GM12878 (cell line): ENCODE measurements around the gene LDB2. TPM values are rescaled to one million over a fixed set of nuclear protein-coding genes. Genes with fewer than 3 reads are reported as not detected.

Experiments
- ATAC-seq: fragments of 200-7000 bp; cut with Tn5 transposase; 3 replicates; pipeline ENCODE4 v1.9.1; 2020; ENCODE audit warnings: mild to moderate bottlenecking, moderate library complexity
- BruUV-seq: library from RNA; stranded (reverse); fragments of 400-500 nt; replicated peaks from 2 replicates; lab custom pipeline; 2021; lab: Mats Ljungman, UMichigan
- CTCF ChIA-PET: fragments of 300-600 bp; sonication (Branson Sonifier 250); formaldehyde crosslinking; extraction: SDS; loops from one replicate; lab custom pipeline; 2021; ENCODE audit warnings: inconsistent platforms; lab: Yijun Ruan, JAX
- POLR2A ChIA-PET: fragments of 350-600 bp; formaldehyde crosslinking; extraction: SDS; loops from one replicate; lab custom pipeline; 2021; ENCODE audit warnings: inconsistent platforms; lab: Charles Lee
- RAD21 ChIA-PET: fragments of 300-600 bp; sonication (Branson Sonifier 250); formaldehyde crosslinking; loops from one replicate; lab custom pipeline; 2023; ENCODE audit warnings: antibody characterized with exemption; ENCODE audit not compliant: unreplicated experiment; lab: Charles Lee
- SMC1A ChIA-PET: fragments of 300-600 bp; sonication (Branson Sonifier 250); formaldehyde crosslinking; loops from one replicate; lab custom pipeline; 2023; ENCODE audit not compliant: unreplicated experiment, uncharacterized antibody; lab: Charles Lee
- DNase-seq: peaks from one replicate; pipeline ENCODE4 v3.0.0-alpha.2; 2011; ENCODE audit warnings: low read depth, low spot score
- FAIRE-seq: peaks from 3 replicates; lab custom pipeline; 2011; peaks lifted over from hg19 to GRCh38; lab: Jason Lieb, UNC
- H2AFZ ChIP-seq: 2 replicates; pipeline ENCODE4 v1.6.0; 2011; ENCODE audit warnings: low read depth, low read length, control low read depth; ENCODE audit not compliant: control insufficient read depth
- H3K27ac ChIP-seq: 2 replicates; pipeline ENCODE4 v1.5.1; 2011; ENCODE audit warnings: control low read depth; ENCODE audit not compliant: control insufficient read depth, insufficient read depth
- H3K27me3 ChIP-seq, 2 experiments: replicated peaks in 1 of 2; 2 replicates each; pipeline versions ENCODE4 v1.6.0 to v1.6.1; 2011; ENCODE audit warnings: low read length in 1 of 2; ENCODE audit not compliant: control insufficient read depth in 2 of 2, insufficient read depth in 2 of 2
- H3K36me3 ChIP-seq, 2 experiments: 2 replicates each; pipeline ENCODE4 v1.5.1; 2011; ENCODE audit warnings: low read length in 1 of 2; ENCODE audit not compliant: control insufficient read depth in 2 of 2, insufficient read depth in 2 of 2
- H3K4me1 ChIP-seq: 2 replicates; pipeline ENCODE4 v1.6.1; 2011; ENCODE audit warnings: mild to moderate bottlenecking, low read length, moderate library complexity, mixed read lengths; ENCODE audit not compliant: control insufficient read depth, insufficient read depth
- H3K4me2 ChIP-seq: 2 replicates; pipeline ENCODE4 v1.6.0; 2011; ENCODE audit warnings: control low read depth; ENCODE audit not compliant: control insufficient read depth, insufficient read depth
- H3K4me3 ChIP-seq: fragments of 200-600 bp; sonication (generic); 2 replicates; pipeline ENCODE4 v1.5.1; 2016
- H3K79me2 ChIP-seq: 2 replicates; pipeline ENCODE4 v1.6.0; 2011; ENCODE audit warnings: low read length; ENCODE audit not compliant: control insufficient read depth, insufficient read depth
- H3K9ac ChIP-seq: 2 replicates; pipeline ENCODE4 v1.8.0; 2011; ENCODE audit warnings: low read length, control low read depth, mixed read lengths; ENCODE audit not compliant: control insufficient read depth, insufficient read depth
- H3K9me3 ChIP-seq: replicated peaks from 3 replicates; pipeline ENCODE4 v1.5.1; 2011; ENCODE audit warnings: mild to moderate bottlenecking, low read length; ENCODE audit not compliant: control insufficient read depth, insufficient read depth
- H4K20me1 ChIP-seq: 2 replicates; pipeline ENCODE4 v1.6.0; 2011; ENCODE audit not compliant: control insufficient read depth, insufficient read depth
- CHD1 ChIP-seq: IDR thresholded peaks from 2 replicates; pipeline ENCODE4 v1.6.1; 2012; ENCODE audit warnings: low read depth, low read length, improper control_type of control experiment
- CREM ChIP-seq: IDR thresholded peaks from 2 replicates; pipeline ENCODE4 v1.6.1; 2014; ENCODE audit warnings: antibody characterized with exemption, low read depth
- IRF5 ChIP-seq: fragments of 450-650 bp; IDR thresholded peaks from 2 replicates; pipeline ENCODE4 v1.6.1; 2017; ENCODE audit warnings: borderline replicate concordance
- MXI1 ChIP-seq: fragments of 150-350 bp; IDR thresholded peaks from 2 replicates; pipeline ENCODE4 v1.6.1; 2011; ENCODE audit warnings: low read depth, mild to moderate bottlenecking, inconsistent platforms, low read length, improper control_type of control experiment
- ZBED1 ChIP-seq: IDR thresholded peaks from 2 replicates; pipeline ENCODE4 v1.6.1; 2016; ENCODE audit warnings: borderline replicate concordance
- WGBS: methylation state at CpG from one replicate; pipeline ENCODE4 v1.1.6; 2016; ENCODE audit warnings: low lambda C conversion rate; ENCODE audit not compliant: insufficient replicate concordance, insufficient coverage; ENCODE audit errors: missing lambda C conversion rate; 5-methylcytosine and 5-hydroxymethylcytosine counted together
- in situ Hi-C: fragments of 300-500 bp; cut with MboI; formaldehyde crosslinking; loops from 9 replicates; pipeline ENCODE4 v1.14.3; 2018; ENCODE audit warnings: mixed read lengths
- intact Hi-C: fragments of 100-400 bp; cut with micrococcal nuclease; formaldehyde crosslinking; loops from one replicate; pipeline ENCODE4 v1.14.2; 2022; ENCODE audit not compliant: unreplicated experiment
- polyA plus RNA-seq, 11 experiments: library from polyadenylated mRNA; depleted of rRNA in 4 of 11; unstranded in 6 of 11; stranded (reverse) in 5 of 11; fragments of >200 nt; fragmentation: Nextera tagmentation in 4 of 11; fragmentation: Illumina TruSeq in 1 of 11; extraction: Ambion mirVana in 4 of 11; extraction: Trizol in 1 of 11; gene quantifications; 1 replicate in 1 of 11; 2 replicates in 10 of 11; pipeline versions ENCODE4 v1.2.1 to v1.2.3, GENCODE V29; 2011 to 2016; ENCODE audit warnings: inconsistent platforms in 2 of 11, missing spikeins in 2 of 11, low read depth in 1 of 11
- total RNA-seq, 4 experiments: library from RNA; depleted of rRNA in 3 of 4; stranded (reverse); fragments of >200 nt in 3 of 4; fragmentation: Illumina TruSeq in 1 of 4; extraction: Trizol in 1 of 4; gene quantifications; 2 replicates each; pipeline versions ENCODE4 v1.2.1 to v1.2.3, GENCODE V29; 2013 to 2021

LDB2 gene
- total and polyA plus RNA-seq, 10 of the 15 experiments (the other 5 are each of a cell fraction or from before 2014, with no cell fraction given) = 0.15 TPM; not detected in 9

GRCh38 chr4:16835597-16836247, 62.7 kb downstream of the LDB2 start:
- no peak overlapping the region for H3K9ac ChIP-seq
- no TSS peak for BruUV-seq
- ChIA-PET RAD21 (no interaction called here), POLR2A (no interaction called here), CTCF (no interaction called here), SMC1A (interaction anchor here (1.3 kb wide), 1 partner anchor 13 kb away, joined by 4 read pairs; no protein-coding TSS in a partner anchor)
- no peaks in the 10 kb centered on the region for H4K20me1 ChIP-seq
- H3K27me3 ChIP-seq = no peaks in the 10 kb centered on the region
- H3K36me3 ChIP-seq = no peaks in the 10 kb centered on the region
- no peak overlapping the region for H2AFZ ChIP-seq
- 0% methylated on average over 2 of the region's 2 CpGs for WGBS
- H3K27ac ChIP-seq = no peak overlapping the region
- ATAC-seq (no peak), FAIRE-seq (no peak), DNase-seq (no peak)
- no peaks in the 10 kb centered on the region for H3K4me1 ChIP-seq
- H3K4me2 ChIP-seq = no peak overlapping the region
- no peaks in the 10 kb centered on the region for H3K9me3 ChIP-seq
- intact Hi-C loops = no loop called here
- no peak for TF ChIP-seq CHD1
- TF ChIP-seq MXI1 = no peak
- TF ChIP-seq ZBED1 = no peak
- H3K79me2 ChIP-seq = no peaks in the 10 kb centered on the region
- in situ Hi-C loops = loop anchor here (10.0 kb wide), 1 partner anchor 59 kb away; the partner anchor contains the start of gene LDB2
- H3K4me3 ChIP-seq = no peak overlapping the region

- BruUV-seq = no TSS peak
- CTCF ChIA-PET = no interaction called here
- no peaks in the 10 kb centered on the region for H3K27me3 ChIP-seq
- H3K4me2 ChIP-seq = no peak overlapping the region
- intact Hi-C loops = no loop called here
- WGBS = 25% methylated on average over 2 of the region's 2 CpGs
- SMC1A ChIA-PET = no interaction called here
- H3K4me1 ChIP-seq = no peaks in the 10 kb centered on the region
- in situ Hi-C loops = loop anchor here (10.0 kb wide), 1 partner anchor 60 kb away; the partner anchor contains the start of gene LDB2
- H2AFZ ChIP-seq = no peak overlapping the region
- no peak overlapping the region for H3K4me3 ChIP-seq
- POLR2A ChIA-PET = no interaction called here
- no peak overlapping the region for H3K9ac ChIP-seq
- H3K9me3 ChIP-seq = no peaks in the 10 kb centered on the region
- TF ChIP-seq CREM (no peak), IRF5 (no peak)
- DNase-seq (no peak), FAIRE-seq (no peak), ATAC-seq (no peak)
- no peaks in the 10 kb centered on the region for H4K20me1 ChIP-seq
- no peak overlapping the region for H3K27ac ChIP-seq
- no peaks in the 10 kb centered on the region for H3K79me2 ChIP-seq
- no peaks in the 10 kb centered on the region for H3K36me3 ChIP-seq
- RAD21 ChIA-PET = no interaction called here
Observed at GRCh38 chr4:16834814-16835213, 63.6 kb downstream of the LDB2 start.
